ENCODE measurements around the gene ERGIC1.

DNA sequence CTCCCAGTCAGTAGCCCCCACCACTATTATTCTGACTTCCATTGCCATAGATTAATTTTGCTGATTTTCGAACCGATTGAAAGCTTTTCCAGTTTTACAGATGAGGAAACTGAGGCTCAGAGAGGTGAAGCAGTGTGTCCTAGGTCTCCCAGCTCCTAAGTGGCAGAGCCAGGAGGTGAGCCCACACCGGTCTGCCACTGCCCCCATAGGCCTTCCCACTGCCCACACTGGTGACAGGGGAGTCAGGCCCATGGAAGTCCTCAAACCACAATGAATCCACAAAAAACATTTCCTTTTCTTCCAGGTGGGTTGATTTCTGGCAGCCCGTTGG is 70.2 kb downstream of the ERGIC1 start:
- TF ChIP-seq, protein P1, sequence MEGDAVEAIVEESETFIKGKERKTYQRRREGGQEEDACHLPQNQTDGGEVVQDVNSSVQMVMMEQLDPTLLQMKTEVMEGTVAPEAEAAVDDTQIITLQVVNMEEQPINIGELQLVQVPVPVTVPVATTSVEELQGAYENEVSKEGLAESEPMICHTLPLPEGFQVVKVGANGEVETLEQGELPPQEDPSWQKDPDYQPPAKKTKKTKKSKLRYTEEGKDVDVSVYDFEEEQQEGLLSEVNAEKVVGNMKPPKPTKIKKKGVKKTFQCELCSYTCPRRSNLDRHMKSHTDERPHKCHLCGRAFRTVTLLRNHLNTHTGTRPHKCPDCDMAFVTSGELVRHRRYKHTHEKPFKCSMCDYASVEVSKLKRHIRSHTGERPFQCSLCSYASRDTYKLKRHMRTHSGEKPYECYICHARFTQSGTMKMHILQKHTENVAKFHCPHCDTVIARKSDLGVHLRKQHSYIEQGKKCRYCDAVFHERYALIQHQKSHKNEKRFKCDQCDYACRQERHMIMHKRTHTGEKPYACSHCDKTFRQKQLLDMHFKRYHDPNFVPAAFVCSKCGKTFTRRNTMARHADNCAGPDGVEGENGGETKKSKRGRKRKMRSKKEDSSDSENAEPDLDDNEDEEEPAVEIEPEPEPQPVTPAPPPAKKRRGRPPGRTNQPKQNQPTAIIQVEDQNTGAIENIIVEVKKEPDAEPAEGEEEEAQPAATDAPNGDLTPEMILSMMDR (IDR thresholded peaks at IDR 0.05), result no peak
- no peak for TF ChIP-seq POLR2A (IDR thresholded peaks at IDR 0.05)

All from esophagus squamous epithelium (tissue), 4 donors.